ENCODE data around the gene GDE1. TPM values are rescaled to one million over a fixed set of nuclear protein-coding genes. Genes with fewer than 3 reads are reported as not detected.

GDE1 gene
- total RNA-seq, 2 experiments from 2014 or later = 13.8 to 18.1 TPM

GRCh38 chr16:19486051-19486450 lies 35.8 kb downstream of the GDE1 start:
- Mint-ChIP-seq H3K9me3 (ENCODE audit: low read depth) (no peaks in the 10 kb centered on the region), H3K27ac (no peak overlapping the region), H3K36me3 (ENCODE audit: low read depth) (no peaks in the 10 kb centered on the region), H3K4me3 (no peak overlapping the region), H3K4me1 (no peaks in the 10 kb centered on the region), H3K27me3 (no peaks in the 10 kb centered on the region)
- intact Hi-C loops (cut with DNase I, micrococcal nuclease) = no loop called here
- DNase-seq = no peak
- CTCF ChIA-PET = no interaction called here
- POLR2A ChIA-PET = no interaction called here
- no peak for ATAC-seq

GRCh38 chr16:19485611-19486010 lies 36.3 kb downstream of the GDE1 start:
- CTCF ChIA-PET = no interaction called here
- no peak for ATAC-seq

GRCh38 chr16:19484096-19484495 lies 37.8 kb downstream of the GDE1 start:
- POLR2A ChIA-PET = no interaction called here
- H3K27me3 Mint-ChIP-seq = peaks cover 1% of the 10 kb centered on the region
- ATAC-seq (no peak), DNase-seq (no peak)
- no peaks in the 10 kb centered on the region for H3K9me3 Mint-ChIP-seq (ENCODE audit: low read depth)
- H3K4me1 Mint-ChIP-seq = no peaks in the 10 kb centered on the region
- CTCF ChIA-PET = no interaction called here
- no peaks in the 10 kb centered on the region for H3K36me3 Mint-ChIP-seq (ENCODE audit: low read depth)
- intact Hi-C loops (cut with DNase I, micrococcal nuclease) = no loop called here
- H3K27ac Mint-ChIP-seq = no peak overlapping the region
- H3K4me3 Mint-ChIP-seq = no peak overlapping the region

More at GRCh38 chr16:19485611-19486010, 36.3 kb downstream of the GDE1 start:
- Mint-ChIP-seq H3K27me3 (no peaks in the 10 kb centered on the region), H3K4me1 (no peaks in the 10 kb centered on the region), H3K27ac (no peak overlapping the region), H3K9me3 (ENCODE audit: low read depth) (no peaks in the 10 kb centered on the region), H3K36me3 (ENCODE audit: low read depth) (no peaks in the 10 kb centered on the region), H3K4me3 (no peak overlapping the region)
- POLR2A ChIA-PET = no interaction called here
- no peak for DNase-seq
- intact Hi-C loops (cut with DNase I, micrococcal nuclease) = no loop called here

DNA sequence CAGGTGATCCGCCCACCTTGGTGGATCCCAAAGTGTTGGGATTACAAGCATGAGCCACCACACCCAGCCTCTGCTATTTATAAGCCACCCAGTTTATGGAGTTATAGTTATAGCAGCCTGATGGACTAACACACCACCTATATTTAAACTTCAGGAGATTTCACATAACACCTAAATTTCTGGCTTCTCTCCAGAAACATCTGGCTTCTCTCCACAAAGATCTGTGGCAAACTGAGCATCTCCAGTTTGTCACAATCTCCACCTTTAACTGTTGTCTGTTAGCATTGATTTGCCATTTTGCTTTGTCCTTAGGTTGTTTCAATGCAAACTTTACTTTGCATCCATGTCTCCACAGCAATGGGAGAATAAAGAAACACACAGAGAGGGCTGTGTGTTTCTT lies 39.6 kb downstream of the GDE1 start:
- H3K4me1 Mint-ChIP-seq = no peaks in the 10 kb centered on the region
- no peak overlapping the region for H3K27ac Mint-ChIP-seq
- H3K27me3 Mint-ChIP-seq = peaks cover 9% of the 10 kb centered on the region
- ATAC-seq (no peak), DNase-seq (no peak)
- intact Hi-C loops (cut with DNase I, micrococcal nuclease) = no loop called here
- POLR2A ChIA-PET = no interaction called here
- H3K36me3 Mint-ChIP-seq (ENCODE audit: low read depth) = no peaks in the 10 kb centered on the region
- H3K9me3 Mint-ChIP-seq (ENCODE audit: low read depth) = no peaks in the 10 kb centered on the region
- CTCF ChIA-PET = no interaction called here
- no peak overlapping the region for H3K4me3 Mint-ChIP-seq

GRCh38 chr16:19481769-19482168 lies 40.1 kb downstream of the GDE1 start:
- no peak for ATAC-seq
- no peak overlapping the region for H3K4me3 Mint-ChIP-seq
- H3K27me3 Mint-ChIP-seq = peaks cover 9% of the 10 kb centered on the region
- ChIA-PET POLR2A (no interaction called here), CTCF (interaction anchor here (0.6 kb wide), 1 partner anchor 92 kb away, joined by 4 read pairs; no protein-coding TSS in a partner anchor)
- H3K9me3 Mint-ChIP-seq (ENCODE audit: low read depth) = no peaks in the 10 kb centered on the region
- H3K36me3 Mint-ChIP-seq (ENCODE audit: low read depth) = no peaks in the 10 kb centered on the region
- no peak overlapping the region for H3K27ac Mint-ChIP-seq
- no peaks in the 10 kb centered on the region for H3K4me1 Mint-ChIP-seq
- intact Hi-C loops (cut with DNase I, micrococcal nuclease) = no loop called here
- DNase-seq = no peak

GRCh38 chr16:19481296-19481695 lies 40.6 kb downstream of the GDE1 start:
- Mint-ChIP-seq H3K9me3 (ENCODE audit: low read depth) (no peaks in the 10 kb centered on the region), H3K27me3 (peaks cover 9% of the 10 kb centered on the region), H3K4me3 (no peak overlapping the region), H3K4me1 (no peaks in the 10 kb centered on the region), H3K27ac (no peak overlapping the region), H3K36me3 (ENCODE audit: low read depth) (no peaks in the 10 kb centered on the region)
- intact Hi-C loops (cut with DNase I, micrococcal nuclease) = no loop called here
- POLR2A ChIA-PET = no interaction called here
- CTCF ChIA-PET = interaction anchor here (0.6 kb wide), 1 partner anchor 92 kb away, joined by 4 read pairs; no protein-coding TSS in a partner anchor
- no peak for ATAC-seq
- no peak for DNase-seq

DNA sequence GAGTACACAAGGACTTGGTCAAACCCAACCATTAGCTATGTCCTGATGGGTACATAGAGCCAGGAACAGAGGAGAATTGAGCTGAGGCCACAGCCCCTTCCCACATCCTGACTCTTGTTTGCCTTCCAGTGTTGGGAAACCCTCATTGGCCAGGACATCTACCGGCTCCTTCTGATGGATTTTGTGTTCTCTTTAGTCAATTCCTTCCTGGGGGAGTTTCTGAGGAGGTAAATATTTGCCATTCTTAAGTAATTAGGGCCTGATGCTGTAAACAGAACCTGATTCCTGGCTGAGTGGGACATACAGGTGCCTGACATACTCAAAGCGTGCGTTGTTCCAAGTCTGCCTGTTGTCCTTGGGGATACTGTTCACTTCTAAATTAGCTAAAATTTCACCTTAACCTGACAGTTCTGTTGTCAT lies 42.6 kb downstream of the GDE1 start:
- Mint-ChIP-seq H3K9me3 (ENCODE audit: low read depth) (no peaks in the 10 kb centered on the region), H3K36me3 (ENCODE audit: low read depth) (no peaks in the 10 kb centered on the region), H3K4me3 (no peak overlapping the region), H3K27me3 (peaks cover 11% of the 10 kb centered on the region), H3K4me1 (no peaks in the 10 kb centered on the region), H3K27ac (no peak overlapping the region)
- ChIA-PET CTCF (interaction anchor here (0.8 kb wide), 1 partner anchor 90 kb away, joined by 4 read pairs; no protein-coding TSS in a partner anchor), POLR2A (no interaction called here)
- intact Hi-C loops (cut with DNase I, micrococcal nuclease) = no loop called here
- no peak for DNase-seq
- ATAC-seq = no peak

DNA sequence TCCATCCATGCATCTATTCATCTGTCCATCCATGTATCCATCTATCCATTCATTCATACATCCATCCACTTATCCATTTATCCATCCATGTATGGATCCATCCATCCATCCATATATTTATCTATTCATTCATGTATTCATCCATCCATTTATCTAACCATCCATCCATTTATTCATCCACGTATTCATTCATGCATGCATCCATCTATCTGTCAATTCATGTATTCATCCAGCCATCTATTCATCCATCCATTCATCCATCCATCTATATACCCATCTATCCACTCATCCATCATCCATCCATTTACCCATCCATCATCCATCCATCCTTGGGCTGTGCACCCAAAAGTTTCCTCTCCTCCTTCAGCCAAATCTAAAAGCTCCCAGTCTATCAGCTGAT lies 43.4 kb downstream of the GDE1 start:
- no peak overlapping the region for H3K4me3 Mint-ChIP-seq
- H3K36me3 Mint-ChIP-seq (ENCODE audit: low read depth) = no peaks in the 10 kb centered on the region
- no peaks in the 10 kb centered on the region for H3K4me1 Mint-ChIP-seq
- peaks cover 11% of the 10 kb centered on the region for H3K27me3 Mint-ChIP-seq
- intact Hi-C loops (cut with DNase I, micrococcal nuclease) = no loop called here
- ChIA-PET CTCF (interaction anchor here (0.8 kb wide), 1 partner anchor 89 kb away, joined by 4 read pairs; no protein-coding TSS in a partner anchor), POLR2A (no interaction called here)
- ATAC-seq (no peak), DNase-seq (no peak)
- H3K27ac Mint-ChIP-seq = no peak overlapping the region
- H3K9me3 Mint-ChIP-seq (ENCODE audit: low read depth) = no peaks in the 10 kb centered on the region

DNA sequence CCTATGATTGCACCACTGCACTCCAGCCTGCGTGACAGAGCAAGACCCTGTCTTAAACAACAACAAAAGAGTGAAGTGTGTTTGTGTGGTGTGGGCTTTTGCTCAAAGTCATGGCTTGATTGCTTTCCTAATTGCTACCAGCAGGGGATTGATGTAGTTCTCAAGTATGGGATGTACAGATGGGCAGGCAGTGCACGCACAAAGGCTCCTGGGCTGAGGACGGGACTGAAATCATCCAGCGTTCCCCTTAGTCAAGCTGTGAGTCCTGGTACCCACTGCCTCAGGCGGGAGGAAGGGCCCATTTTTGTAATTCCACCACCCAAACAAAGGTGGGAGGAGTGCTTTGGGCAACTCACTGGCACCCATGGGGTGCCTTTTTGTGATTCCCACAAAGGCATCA lies 47.3 kb downstream of the GDE1 start:
- Mint-ChIP-seq H3K27me3 (peaks cover 9% of the 10 kb centered on the region), H3K36me3 (ENCODE audit: low read depth) (no peaks in the 10 kb centered on the region), H3K4me1 (no peaks in the 10 kb centered on the region), H3K27ac (no peak overlapping the region), H3K4me3 (no peak overlapping the region), H3K9me3 (ENCODE audit: low read depth) (no peaks in the 10 kb centered on the region)
- ChIA-PET CTCF (no interaction called here), POLR2A (no interaction called here)
- intact Hi-C loops (cut with DNase I, micrococcal nuclease) = no loop called here
- DNase-seq = no peak
- no peak for ATAC-seq

DNA sequence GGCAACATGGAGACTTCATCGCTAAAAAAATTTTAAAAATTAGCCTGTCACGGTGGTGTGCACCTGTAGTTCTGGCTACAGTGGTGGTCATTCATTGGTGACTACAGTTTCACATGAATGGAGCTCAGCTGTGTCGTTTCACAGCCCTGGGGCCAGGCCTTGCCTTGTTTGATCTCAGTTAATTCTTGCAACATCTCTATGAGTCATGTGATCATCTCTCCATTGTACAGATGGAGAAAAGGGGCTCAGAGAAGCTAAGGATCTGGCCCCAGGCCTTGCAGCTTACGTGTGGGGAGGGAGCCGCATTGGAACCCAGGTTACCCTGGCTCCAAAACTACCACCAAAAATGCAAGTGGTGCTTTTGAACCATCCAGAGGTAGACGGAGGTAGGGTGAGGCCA lies 49.4 kb downstream of the GDE1 start:
- Mint-ChIP-seq H3K4me1 (no peaks in the 10 kb centered on the region), H3K27me3 (peaks cover 2% of the 10 kb centered on the region), H3K9me3 (ENCODE audit: low read depth) (no peaks in the 10 kb centered on the region), H3K27ac (no peak overlapping the region), H3K4me3 (no peak overlapping the region), H3K36me3 (ENCODE audit: low read depth) (no peaks in the 10 kb centered on the region)
- ChIA-PET CTCF (no interaction called here), POLR2A (no interaction called here)
- ATAC-seq = no peak
- no peak for DNase-seq
- intact Hi-C loops (cut with DNase I, micrococcal nuclease) = no loop called here

DNA sequence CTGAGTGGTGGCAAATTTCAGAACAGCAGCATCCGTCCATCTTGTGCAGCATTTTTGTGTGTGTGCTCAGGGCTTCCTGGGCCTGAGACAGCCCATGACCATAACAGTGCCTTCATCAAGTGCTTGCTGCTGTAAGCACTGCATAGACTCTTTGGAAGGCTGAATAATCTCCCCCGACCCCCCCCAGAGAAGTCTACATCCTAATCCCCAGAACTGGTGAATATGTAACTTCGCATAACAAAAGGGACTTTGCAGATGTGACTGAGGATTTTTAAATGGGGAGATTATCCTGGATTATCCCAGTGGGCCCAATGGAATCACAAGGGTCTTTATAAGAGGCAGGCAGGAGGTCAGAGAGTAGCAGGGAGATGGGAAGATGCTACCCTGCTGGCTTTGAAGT lies 53.6 kb downstream of the GDE1 start:
- H3K4me3 Mint-ChIP-seq = no peak overlapping the region
- no peak overlapping the region for H3K27ac Mint-ChIP-seq
- no peaks in the 10 kb centered on the region for H3K9me3 Mint-ChIP-seq (ENCODE audit: low read depth)
- H3K36me3 Mint-ChIP-seq (ENCODE audit: low read depth) = no peaks in the 10 kb centered on the region
- DNase-seq (no peak), ATAC-seq (no peak)
- no peaks in the 10 kb centered on the region for H3K27me3 Mint-ChIP-seq
- CTCF ChIA-PET = interaction anchor here (0.8 kb wide), 1 partner anchor 47 kb away, joined by 4 read pairs; no protein-coding TSS in a partner anchor
- intact Hi-C loops (cut with DNase I, micrococcal nuclease) = no loop called here
- H3K4me1 Mint-ChIP-seq = no peaks in the 10 kb centered on the region
- POLR2A ChIA-PET = no interaction called here

DNA sequence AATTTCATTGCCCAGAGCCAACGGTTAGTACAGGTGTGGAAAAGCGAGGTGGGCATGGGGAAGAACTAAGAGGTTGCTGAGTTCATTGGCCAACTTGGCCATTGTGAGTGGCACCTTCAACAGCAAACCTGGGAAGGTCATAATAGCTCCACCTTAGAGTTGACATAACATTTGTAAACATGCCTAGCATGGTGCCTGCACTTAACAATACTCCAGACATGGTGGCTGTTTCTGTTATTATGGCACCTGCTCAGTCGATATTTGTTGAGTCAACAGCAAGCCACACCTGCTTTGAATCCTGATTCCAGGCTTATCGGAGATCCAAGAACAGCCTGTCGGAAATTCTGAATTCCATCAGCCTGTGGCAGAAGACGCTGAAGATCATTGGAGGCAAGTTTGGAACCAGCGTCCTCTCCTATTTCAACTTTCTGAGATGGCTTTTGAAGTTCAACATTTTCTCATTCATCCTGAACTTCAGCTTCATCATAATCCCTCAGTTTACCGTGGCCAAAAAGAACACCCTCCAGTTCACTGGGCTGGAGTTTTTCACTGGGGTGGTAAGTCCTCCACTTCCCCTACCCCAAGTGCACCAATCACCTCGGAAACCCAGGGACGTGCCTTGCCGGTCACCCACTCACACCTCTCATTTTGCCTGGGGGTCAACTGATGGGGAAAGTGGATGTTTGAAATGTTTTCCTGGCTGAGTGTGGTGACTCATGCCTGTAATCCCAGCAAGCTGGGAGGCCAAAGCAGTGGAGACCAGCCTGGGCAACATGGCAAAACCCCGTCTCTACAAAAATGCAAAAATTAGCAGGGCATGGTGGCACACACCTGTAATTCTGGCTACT lies 58.2 kb downstream of the GDE1 start:
- Mint-ChIP-seq H3K4me1 (no peaks in the 10 kb centered on the region), H3K36me3 (ENCODE audit: low read depth) (no peaks in the 10 kb centered on the region), H3K9me3 (ENCODE audit: low read depth) (no peaks in the 10 kb centered on the region), H3K4me3 (no peak overlapping the region), H3K27me3 (peaks cover 3% of the 10 kb centered on the region), H3K27ac (no peak overlapping the region)
- CTCF ChIA-PET = interaction anchor here (0.7 kb wide), 1 partner anchor 185 kb away, joined by 3 read pairs; no protein-coding TSS in a partner anchor
- no peak for DNase-seq
- POLR2A ChIA-PET = no interaction called here
- intact Hi-C loops (cut with DNase I, micrococcal nuclease) = no loop called here
- no peak for ATAC-seq
